ENCODE results near the gene SAXO1.

GRCh38 chr9:18935541-18935940 is 97.5 kb downstream of the SAXO1 start:
- TF ChIP-seq POLR2AphosphoS5 (IDR thresholded peaks at IDR 0.05; ENCODE audit: low read depth, low read length) (no peak), REST (IDR thresholded peaks at IDR 0.05; ENCODE audit: insufficient read depth in 1 of 2, low read depth in 2 of 2, low read length in 2 of 2) (no peak)
